ENCODE data around the gene SET. TPM values are rescaled to one million over a fixed set of nuclear protein-coding genes. Genes with fewer than 3 reads are reported as not detected.

SET gene
- total RNA-seq, 1 experiment from 2014 or later: 1,129 TPM

- no peak for ATAC-seq
- Mint-ChIP-seq H3K36me3 (no peaks in the 10 kb centered on the region), H3K4me1 (peaks cover 15% of the 10 kb centered on the region), H3K4me3 (peak overlapping the region; percentile 96), H3K27me3 (ENCODE audit: low read depth) (no peaks in the 10 kb centered on the region), H3K27ac (peak overlapping the region; percentile 65), H3K9me3 (no peaks in the 10 kb centered on the region)
- ChIA-PET CTCF (interaction anchor here (2.5 kb wide), 1 partner anchor 87 kb away, joined by 16 read pairs; no protein-coding TSS in a partner anchor), POLR2A (interaction anchor here (0.6 kb wide), 1 partner anchor 536 kb away, joined by 3 read pairs; no protein-coding TSS in a partner anchor)
- DNase-seq (ENCODE audit: low spot score): no peak
- no peak for TF ChIP-seq ZNF671 (CRISPR knock-in tag; IDR thresholded peaks at IDR 0.05)
- TF ChIP-seq, protein P1, sequence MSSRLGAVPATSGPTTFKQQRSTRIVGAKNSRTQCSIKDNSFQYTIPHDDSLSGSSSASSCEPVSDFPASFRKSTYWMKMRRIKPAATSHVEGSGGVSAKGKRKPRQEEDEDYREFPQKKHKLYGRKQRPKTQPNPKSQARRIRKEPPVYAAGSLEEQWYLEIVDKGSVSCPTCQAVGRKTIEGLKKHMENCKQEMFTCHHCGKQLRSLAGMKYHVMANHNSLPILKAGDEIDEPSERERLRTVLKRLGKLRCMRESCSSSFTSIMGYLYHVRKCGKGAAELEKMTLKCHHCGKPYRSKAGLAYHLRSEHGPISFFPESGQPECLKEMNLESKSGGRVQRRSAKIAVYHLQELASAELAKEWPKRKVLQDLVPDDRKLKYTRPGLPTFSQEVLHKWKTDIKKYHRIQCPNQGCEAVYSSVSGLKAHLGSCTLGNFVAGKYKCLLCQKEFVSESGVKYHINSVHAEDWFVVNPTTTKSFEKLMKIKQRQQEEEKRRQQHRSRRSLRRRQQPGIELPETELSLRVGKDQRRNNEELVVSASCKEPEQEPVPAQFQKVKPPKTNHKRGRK (CRISPR knock-in tag; IDR thresholded peaks at IDR 0.05; ENCODE audit: borderline replicate concordance): no peak
- TF ChIP-seq NR3C1 (CRISPR knock-in tag; conservative IDR thresholded peaks at IDR 0.05; ENCODE audit: low read depth): no peak
Observed at GRCh38 chr9:128722380-128723351, 33.6 kb downstream of the SET start.

DNA sequence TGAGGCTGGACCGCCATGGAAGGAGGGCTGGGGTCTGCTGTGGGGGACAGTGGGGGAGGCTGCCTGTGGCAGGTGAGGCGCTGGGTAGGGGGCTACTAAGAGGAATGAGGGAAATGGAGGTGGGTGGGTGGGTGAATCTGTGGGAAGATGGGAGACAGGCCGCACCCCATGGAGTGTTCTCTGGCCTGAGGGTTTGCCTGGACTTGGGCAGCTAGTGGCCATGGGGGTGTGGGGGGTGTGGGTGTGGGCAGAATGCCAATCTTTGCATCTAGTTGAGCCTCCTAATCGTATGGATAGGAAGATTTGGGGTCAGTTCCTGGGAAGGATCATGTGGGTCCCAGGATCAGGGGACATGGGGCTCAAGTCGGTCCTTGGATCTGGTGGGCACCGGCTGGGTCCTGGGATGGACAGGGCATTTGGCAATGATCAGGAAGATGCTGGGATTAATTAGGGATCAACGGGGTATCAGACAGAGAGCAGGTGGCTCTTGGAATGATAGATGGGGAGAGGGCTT lies 34.4 kb downstream of the SET start:
- Mint-ChIP-seq H3K9me3 (no peaks in the 10 kb centered on the region), H3K36me3 (no peaks in the 10 kb centered on the region), H3K27ac (peak overlapping the region; percentile 48; the same call in 1 of the 2 replicates), H3K4me3 (peak overlapping the region; percentile 96), H3K27me3 (ENCODE audit: low read depth) (no peaks in the 10 kb centered on the region), H3K4me1 (peaks cover 15% of the 10 kb centered on the region)
- ChIA-PET CTCF (interaction anchor here (0.7 to 2.5 kb wide), 11 partner anchors 10 to 169 kb away, joined by 3 to 43 read pairs (median 4); partner anchors contain the start of genes ENDOG and PKN3), POLR2A (interaction anchor here (0.6 to 1.8 kb wide), 7 partner anchors 8 to 537 kb away, joined by 3 to 7 read pairs (median 4); partner anchors contain the start of genes ENDOG and PKN3)
- no peak for ATAC-seq
- no peak for DNase-seq (ENCODE audit: low spot score)
- TF ChIP-seq E2F4 (CRISPR knock-in tag; IDR thresholded peaks at IDR 0.05; ENCODE audit: borderline replicate concordance, low read depth) (no peak), NFATC4 (CRISPR knock-in tag; IDR thresholded peaks at IDR 0.05) (0 out of 2 replicates have a peak, but pooled peaks have one; percentile 19), EMX1 (CRISPR knock-in tag; IDR thresholded peaks at IDR 0.05) (0 out of 2 replicates have a peak, but pooled peaks have one; percentile 76), ATF2 (CRISPR knock-in tag; IDR thresholded peaks at IDR 0.05; ENCODE audit: borderline replicate concordance, low read depth) (no peak)
- TF ChIP-seq, protein P2, sequence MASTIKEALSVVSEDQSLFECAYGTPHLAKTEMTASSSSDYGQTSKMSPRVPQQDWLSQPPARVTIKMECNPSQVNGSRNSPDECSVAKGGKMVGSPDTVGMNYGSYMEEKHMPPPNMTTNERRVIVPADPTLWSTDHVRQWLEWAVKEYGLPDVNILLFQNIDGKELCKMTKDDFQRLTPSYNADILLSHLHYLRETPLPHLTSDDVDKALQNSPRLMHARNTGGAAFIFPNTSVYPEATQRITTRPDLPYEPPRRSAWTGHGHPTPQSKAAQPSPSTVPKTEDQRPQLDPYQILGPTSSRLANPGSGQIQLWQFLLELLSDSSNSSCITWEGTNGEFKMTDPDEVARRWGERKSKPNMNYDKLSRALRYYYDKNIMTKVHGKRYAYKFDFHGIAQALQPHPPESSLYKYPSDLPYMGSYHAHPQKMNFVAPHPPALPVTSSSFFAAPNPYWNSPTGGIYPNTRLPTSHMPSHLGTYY (CRISPR knock-in tag; IDR thresholded peaks at IDR 0.05): no peak

DNA sequence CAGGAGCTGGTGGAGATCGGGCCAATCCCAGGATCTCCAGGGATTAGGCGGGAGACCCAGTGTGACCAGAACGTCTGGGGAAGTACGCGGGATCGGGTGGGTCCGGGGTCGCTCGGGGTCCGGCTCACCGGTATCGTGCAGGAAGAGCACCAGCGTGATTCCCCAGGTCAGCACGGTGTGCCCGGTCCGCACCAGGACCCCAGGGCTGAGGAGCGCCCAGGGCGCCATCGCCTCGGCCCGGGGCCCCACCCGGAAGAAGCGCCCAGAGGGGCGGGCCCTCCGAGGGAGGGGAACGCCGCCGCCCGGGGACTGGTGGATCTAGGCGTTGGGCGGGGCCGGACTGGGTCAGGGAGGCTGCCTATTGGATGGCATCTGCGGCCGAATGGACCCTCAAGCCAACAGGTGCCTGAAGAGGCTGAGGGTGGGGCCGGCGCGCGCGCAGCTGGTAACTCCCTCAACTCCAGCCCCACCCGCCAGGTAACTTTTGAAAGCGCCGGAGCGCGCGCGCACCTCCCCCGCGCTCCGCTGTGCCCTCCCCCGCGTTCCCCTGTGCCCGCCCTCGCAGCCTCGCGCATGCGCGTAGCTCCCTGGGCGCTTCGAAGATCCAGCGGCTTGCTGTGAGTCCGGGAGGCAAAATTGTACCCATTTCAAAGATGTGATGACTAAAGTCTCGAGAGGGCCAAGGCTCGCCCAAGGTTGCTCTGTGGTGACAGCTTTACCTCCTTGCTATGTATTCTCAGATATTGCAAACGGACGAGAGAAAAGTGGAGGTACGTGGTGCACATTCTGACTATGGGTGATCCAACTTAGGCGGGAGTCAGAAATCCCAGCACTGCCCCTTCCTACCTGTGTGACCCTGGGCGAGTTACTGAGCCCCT lies 35.1 kb downstream of the SET start, which contains the start of gene ZDHHC12:
Gene ZDHHC12 (minus strand): TSS at position 262 of the 878 bp plus-strand sequence. CDS start 34 bp downstream, at position 228.
- Mint-ChIP-seq H3K9me3 (no peaks in the 10 kb centered on the region), H3K27me3 (ENCODE audit: low read depth) (no peaks in the 10 kb centered on the region), H3K36me3 (no peaks in the 10 kb centered on the region), H3K4me1 (peaks cover 15% of the 10 kb centered on the region), H3K27ac (peak within 1 kb of the TSS; percentile 97), H3K4me3 (peak within 1 kb of the TSS; percentile 96)
- peak; percentile 99 for DNase-seq (ENCODE audit: low spot score)
- ChIA-PET CTCF (interaction anchor here (0.6 to 2.5 kb wide), 26 partner anchors 9 to 312 kb away, joined by 3 to 43 read pairs (median 4); partner anchors contain the start of genes ENDOG, MIGA2, PKN3 and SH3GLB2), POLR2A (interaction anchor here (0.6 to 1.8 kb wide), 13 partner anchors 9 to 177 kb away, joined by 3 to 7 read pairs (median 3); partner anchors contain the start of genes ENDOG and PKN3)
- ATAC-seq: peak; percentile 93
- TF ChIP-seq AR (CRISPR knock-in tag; IDR thresholded peaks at IDR 0.05) (no peak; the same call in 1 of the 2 replicates), ATF3 (CRISPR knock-in tag; conservative IDR thresholded peaks at IDR 0.05) (no peak), ZBTB21 (CRISPR knock-in tag; IDR thresholded peaks at IDR 0.05; ENCODE audit: borderline replicate concordance) (no peak), NFE2L1 (CRISPR knock-in tag; IDR thresholded peaks at IDR 0.05) (0 out of 2 replicates have a peak, but pooled peaks have one; percentile 28), GTF2I (CRISPR knock-in tag; conservative IDR thresholded peaks at IDR 0.05) (peak; percentile 100), PRRX2 (CRISPR knock-in tag; IDR thresholded peaks at IDR 0.05) (no peak)
- TF ChIP-seq, protein P3, sequence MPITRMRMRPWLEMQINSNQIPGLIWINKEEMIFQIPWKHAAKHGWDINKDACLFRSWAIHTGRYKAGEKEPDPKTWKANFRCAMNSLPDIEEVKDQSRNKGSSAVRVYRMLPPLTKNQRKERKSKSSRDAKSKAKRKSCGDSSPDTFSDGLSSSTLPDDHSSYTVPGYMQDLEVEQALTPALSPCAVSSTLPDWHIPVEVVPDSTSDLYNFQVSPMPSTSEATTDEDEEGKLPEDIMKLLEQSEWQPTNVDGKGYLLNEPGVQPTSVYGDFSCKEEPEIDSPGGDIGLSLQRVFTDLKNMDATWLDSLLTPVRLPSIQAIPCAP (CRISPR knock-in tag; IDR thresholded peaks at IDR 0.05): no peak
- TF ChIP-seq, protein P4, sequence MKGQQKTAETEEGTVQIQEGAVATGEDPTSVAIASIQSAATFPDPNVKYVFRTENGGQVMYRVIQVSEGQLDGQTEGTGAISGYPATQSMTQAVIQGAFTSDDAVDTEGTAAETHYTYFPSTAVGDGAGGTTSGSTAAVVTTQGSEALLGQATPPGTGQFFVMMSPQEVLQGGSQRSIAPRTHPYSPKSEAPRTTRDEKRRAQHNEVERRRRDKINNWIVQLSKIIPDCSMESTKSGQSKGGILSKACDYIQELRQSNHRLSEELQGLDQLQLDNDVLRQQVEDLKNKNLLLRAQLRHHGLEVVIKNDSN (CRISPR knock-in tag; IDR thresholded peaks at IDR 0.05): no peak
